Measurements from ENCODE around the gene USP46. TPM values are rescaled to one million over a fixed set of nuclear protein-coding genes. Genes with fewer than 3 reads are reported as not detected.

USP46 gene
- total and polyA plus RNA-seq, 2 of the 4 experiments (the other 2 are of a cell fraction) = 9.3 to 15.4 TPM

DNA sequence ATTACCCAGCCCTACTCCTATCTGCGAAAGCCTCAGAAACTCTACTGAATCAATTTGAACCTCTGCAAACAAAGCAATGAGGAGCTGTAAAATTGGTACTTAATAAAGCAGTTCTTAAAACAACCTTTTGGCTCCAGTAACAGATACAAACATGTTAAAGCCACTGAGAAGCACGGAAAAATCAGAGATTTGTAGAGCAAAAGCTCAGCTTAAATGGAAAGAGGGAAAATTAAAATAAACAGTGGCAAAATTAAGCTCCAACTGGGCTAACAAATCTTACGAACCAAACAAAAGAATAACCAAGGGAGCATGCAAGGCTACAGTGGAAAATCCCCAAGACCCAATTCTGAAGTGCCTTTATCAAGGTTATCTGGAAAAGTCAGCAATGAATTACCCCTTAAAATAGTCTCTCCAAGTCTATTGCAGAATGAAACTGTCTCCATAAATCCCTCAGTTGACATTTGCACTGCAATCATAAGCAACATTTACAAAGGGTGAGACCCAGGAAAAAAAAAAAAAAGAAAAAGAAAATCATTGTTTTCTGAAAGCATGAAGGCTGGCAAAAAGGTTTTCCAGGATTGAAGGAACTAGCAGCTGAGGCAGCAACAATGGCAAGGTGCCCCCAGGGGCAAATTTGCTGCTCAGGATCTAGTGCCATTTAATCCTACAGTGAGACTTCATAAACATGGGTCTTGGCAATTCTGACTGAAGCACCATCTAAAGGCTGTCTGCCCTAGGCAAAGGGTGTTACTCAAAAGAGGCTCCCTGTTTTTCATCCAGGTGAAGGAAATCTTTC is 40.1 kb downstream of the USP46 start:
- BruUV-seq (replicated peaks) = no TSS peak
- no CpG with 5 or more reads among the region's 3 CpGs for WGBS, 2 experiments (ENCODE audit: extremely low coverage in 2 of 2, insufficient read length in 1 of 2)

More for the DNA sequence above, 40.1 kb downstream of the USP46 start:
- no peak overlapping the region for H3K14ac ChIP-seq (replicated peaks; ENCODE audit: low read depth, low read length)
- H4K20me1 ChIP-seq (ENCODE audit: insufficient read depth, low read length) = no peaks in the 10 kb centered on the region
- H3K4me3 ChIP-seq (ENCODE audit: insufficient read depth, low read depth, low read length) = no peak overlapping the region
- no peak for ATAC-seq (ENCODE audit: low read depth)
- TF ChIP-seq POLR2A (IDR thresholded peaks at IDR 0.05; ENCODE audit: low read depth, low read length) (no peak), MAZ (IDR thresholded peaks at IDR 0.05; ENCODE audit: borderline replicate concordance, low read depth, low read length) (no peak), CEBPB (IDR thresholded peaks at IDR 0.05; ENCODE audit: low read depth, low read length) (no peak), CHD1 (IDR thresholded peaks at IDR 0.05; ENCODE audit: low read depth, low read length) (no peak), MXI1 (IDR thresholded peaks at IDR 0.05; ENCODE audit: borderline replicate concordance, low read depth, low read length) (no peak), SMC3 (IDR thresholded peaks at IDR 0.05; ENCODE audit: low read depth, low read length) (no peak), MAFK (IDR thresholded peaks at IDR 0.05; ENCODE audit: low read depth, low read length) (no peak), FOS (IDR thresholded peaks at IDR 0.05; ENCODE audit: low read depth, low read length) (no peak), RAD21 (IDR thresholded peaks at IDR 0.05; ENCODE audit: low read length) (no peak), RFX5 (IDR thresholded peaks at IDR 0.05; ENCODE audit: low read depth, low read length) (no peak), BHLHE40 (IDR thresholded peaks at IDR 0.05; ENCODE audit: low read depth, low read length) (no peak), RCOR1 (IDR thresholded peaks at IDR 0.05; ENCODE audit: insufficient replicate concordance, low read length) (no peak), NFE2L2 (IDR thresholded peaks at IDR 0.05; ENCODE audit: low read depth, low read length) (no peak)
- TF ChIP-seq, protein P1, sequence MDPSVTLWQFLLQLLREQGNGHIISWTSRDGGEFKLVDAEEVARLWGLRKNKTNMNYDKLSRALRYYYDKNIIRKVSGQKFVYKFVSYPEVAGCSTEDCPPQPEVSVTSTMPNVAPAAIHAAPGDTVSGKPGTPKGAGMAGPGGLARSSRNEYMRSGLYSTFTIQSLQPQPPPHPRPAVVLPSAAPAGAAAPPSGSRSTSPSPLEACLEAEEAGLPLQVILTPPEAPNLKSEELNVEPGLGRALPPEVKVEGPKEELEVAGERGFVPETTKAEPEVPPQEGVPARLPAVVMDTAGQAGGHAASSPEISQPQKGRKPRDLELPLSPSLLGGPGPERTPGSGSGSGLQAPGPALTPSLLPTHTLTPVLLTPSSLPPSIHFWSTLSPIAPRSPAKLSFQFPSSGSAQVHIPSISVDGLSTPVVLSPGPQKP (IDR thresholded peaks at IDR 0.05; ENCODE audit: borderline replicate concordance, low read depth, low read length) = no peak
- TF ChIP-seq, protein P2, sequence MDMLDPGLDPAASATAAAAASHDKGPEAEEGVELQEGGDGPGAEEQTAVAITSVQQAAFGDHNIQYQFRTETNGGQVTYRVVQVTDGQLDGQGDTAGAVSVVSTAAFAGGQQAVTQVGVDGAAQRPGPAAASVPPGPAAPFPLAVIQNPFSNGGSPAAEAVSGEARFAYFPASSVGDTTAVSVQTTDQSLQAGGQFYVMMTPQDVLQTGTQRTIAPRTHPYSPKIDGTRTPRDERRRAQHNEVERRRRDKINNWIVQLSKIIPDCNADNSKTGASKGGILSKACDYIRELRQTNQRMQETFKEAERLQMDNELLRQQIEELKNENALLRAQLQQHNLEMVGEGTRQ (IDR thresholded peaks at IDR 0.05; ENCODE audit: low read depth, low read length) = no peak
- peaks cover 7 to 14% of the 10 kb centered on the region in 2 experiments; a peak in 3 of 4 replicates for H3K79me1 ChIP-seq (ENCODE audit: low read depth in 1 of 2, low read length in 2 of 2)
- POLR2A ChIA-PET (ENCODE audit: unreplicated experiment) = no interaction called here
- no peak overlapping the region for H3K4me2 ChIP-seq (ENCODE audit: low read depth, low read length)
- H3K4me1 ChIP-seq (ENCODE audit: control insufficient read depth, insufficient read depth, low read length) = no peaks in the 10 kb centered on the region
- intact Hi-C loops (cut with micrococcal nuclease) = no loop called here
- H2AK9ac ChIP-seq (replicated peaks; ENCODE audit: low read depth, low read length, poor library complexity) = no peak overlapping the region
- H3K23ac ChIP-seq (ENCODE audit: low read depth, low read length) = no peak overlapping the region
- H3K36me3 ChIP-seq (ENCODE audit: control insufficient read depth, insufficient read depth, low read length) = peaks cover 9% of the 10 kb centered on the region; the same call in 1 of the 2 replicates
- H2AFZ ChIP-seq (replicated peaks; ENCODE audit: low read length, poor library complexity) = no peak overlapping the region
- no peaks in the 10 kb centered on the region for H3K9me1 ChIP-seq (ENCODE audit: insufficient read depth, low read length)
- H4K91ac ChIP-seq (ENCODE audit: insufficient read depth, low read depth, low read length) = no peak overlapping the region
- H3K56ac ChIP-seq (ENCODE audit: extremely low read depth, insufficient read depth, low read length) = no peak overlapping the region
- in situ Hi-C loops (cut with MboI; ENCODE audit: low sequenced_read_pairs) = no loop called here
- no peak overlapping the region for H3K9ac ChIP-seq (ENCODE audit: low read depth, low read length)
- H2BK5ac ChIP-seq (ENCODE audit: low read depth, low read length, poor library complexity, severe bottlenecking) = no peak overlapping the region
- CTCF ChIA-PET = no interaction called here
- H2BK15ac ChIP-seq (ENCODE audit: low read depth, low read length) = no peak overlapping the region
- no peaks in the 10 kb centered on the region for H3K27me3 ChIP-seq (ENCODE audit: control insufficient read depth, insufficient read depth, low read length)
- H2BK20ac ChIP-seq (ENCODE audit: low read depth, low read length) = no peak overlapping the region
- H3K4ac ChIP-seq (ENCODE audit: low read depth, low read length) = no peak overlapping the region
- H2AK5ac ChIP-seq (ENCODE audit: low read depth, low read length) = no peak overlapping the region
- no peak overlapping the region for H3K18ac ChIP-seq (ENCODE audit: low read depth, low read length)
- DNase-seq = no peak
- dilution Hi-C loops (cut with HindIII; ENCODE audit: low sequenced_read_pairs, unreplicated experiment) = no loop called here
- no peak overlapping the region for H4K8ac ChIP-seq (ENCODE audit: low read depth in 2 of 2, low read length in 2 of 2)
- no peak overlapping the region for H4K5ac ChIP-seq (ENCODE audit: low read depth, low read length)
- no peak overlapping the region for H3K27ac ChIP-seq (ENCODE audit: insufficient read depth, low read length)
- H3K9me3 ChIP-seq (ENCODE audit: control insufficient read depth, insufficient read depth, low read length) = no peaks in the 10 kb centered on the region
- no peak overlapping the region for H2BK120ac ChIP-seq (ENCODE audit: low read depth, low read length)
